GM21526 (cell line): ENCODE results near the gene GSPT1.
"Not testable (repeated sequence)": the region's sequence is repeated elsewhere in the genome, so short reads cannot be mapped to it uniquely, and the experiment has no call there.

ENCODE experiments used
- ATAC-seq: cut with Tn5 transposase; IDR thresholded peaks from one replicate; pipeline ENCODE4 v1.9.1; 2021; ENCODE audit warnings: moderate library complexity; ENCODE audit not compliant: unreplicated experiment, low FRiP score

Gene GSPT1

GRCh38 chr16:11915644-11916523 is at the start of gene GSPT1:
TSS of gene GSPT1 (minus strand) at chr16:11915956. CDS start at chr16:11915720, 236 bp downstream.
- peak; percentile 80 for ATAC-seq

DNA sequence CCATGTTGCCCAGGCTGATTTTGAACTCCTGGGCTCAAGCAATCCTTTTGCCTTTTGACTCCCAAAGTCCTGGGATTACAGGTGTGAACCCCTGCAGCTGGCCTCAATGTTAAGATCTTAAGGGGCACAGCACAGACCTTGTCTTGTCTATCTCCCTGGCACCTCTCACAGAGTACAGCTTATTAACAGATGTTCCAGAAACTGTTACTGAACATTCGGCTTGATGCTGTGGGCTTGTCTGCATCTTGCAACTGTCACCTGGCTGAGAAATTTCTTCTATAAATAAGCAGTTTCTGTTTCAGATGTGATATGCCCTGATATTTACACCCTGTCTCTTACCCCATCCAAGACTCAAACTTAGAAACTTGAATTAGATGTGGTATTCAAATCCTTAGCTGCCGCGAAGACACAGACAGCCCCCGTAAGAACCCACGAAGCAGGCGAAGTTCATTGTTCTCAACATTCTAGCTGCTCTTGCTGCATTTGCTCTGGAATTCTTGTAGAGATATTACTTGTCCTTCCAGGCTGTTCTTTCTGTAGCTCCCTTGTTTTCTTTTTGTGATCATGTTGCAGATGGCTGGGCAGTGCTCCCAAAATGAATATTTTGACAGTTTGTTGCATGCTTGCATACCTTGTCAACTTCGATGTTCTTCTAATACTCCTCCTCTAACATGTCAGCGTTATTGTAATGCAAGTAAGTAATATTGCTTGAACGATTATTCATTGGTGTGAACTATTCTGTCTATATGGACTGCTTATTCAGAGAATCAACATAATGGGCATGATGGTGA is 49.2 kb upstream of the GSPT1 start, which contains the start of gene TNFRSF17:
TNFRSF17 (plus strand) TSS at position 450 of the 791 bp plus-strand sequence; CDS start at position 565, 115 bp downstream.
- ATAC-seq: peak; percentile 66

GRCh38 chr16:11963706-11964105 is 48.0 kb upstream of the GSPT1 start:
- no peak for ATAC-seq

- not testable (repeated sequence) for ATAC-seq
These were observed 47.2 kb upstream of the GSPT1 start for GRCh38 chr16:11962978-11963377.

DNA sequence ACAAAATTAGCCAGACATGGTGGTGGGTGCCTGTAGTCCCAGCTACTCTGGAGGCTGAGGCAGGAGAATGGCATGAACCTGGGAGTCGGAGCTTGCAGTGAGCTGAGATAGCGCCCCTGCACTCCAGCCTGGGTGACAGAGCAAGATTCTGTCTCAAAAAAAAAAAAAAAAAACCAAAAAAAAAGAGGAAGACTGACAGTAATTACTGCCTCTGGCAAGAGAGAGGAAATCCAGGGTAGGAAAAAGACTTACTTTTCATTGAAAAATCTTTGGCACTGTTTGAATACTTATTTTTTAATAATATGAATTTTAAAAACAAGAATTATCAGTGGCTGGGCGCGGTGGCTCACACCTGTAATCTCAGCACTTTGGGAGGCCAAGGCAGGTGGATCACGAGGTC is 46.7 kb upstream of the GSPT1 start:
- ATAC-seq: not testable (repeated sequence)

DNA sequence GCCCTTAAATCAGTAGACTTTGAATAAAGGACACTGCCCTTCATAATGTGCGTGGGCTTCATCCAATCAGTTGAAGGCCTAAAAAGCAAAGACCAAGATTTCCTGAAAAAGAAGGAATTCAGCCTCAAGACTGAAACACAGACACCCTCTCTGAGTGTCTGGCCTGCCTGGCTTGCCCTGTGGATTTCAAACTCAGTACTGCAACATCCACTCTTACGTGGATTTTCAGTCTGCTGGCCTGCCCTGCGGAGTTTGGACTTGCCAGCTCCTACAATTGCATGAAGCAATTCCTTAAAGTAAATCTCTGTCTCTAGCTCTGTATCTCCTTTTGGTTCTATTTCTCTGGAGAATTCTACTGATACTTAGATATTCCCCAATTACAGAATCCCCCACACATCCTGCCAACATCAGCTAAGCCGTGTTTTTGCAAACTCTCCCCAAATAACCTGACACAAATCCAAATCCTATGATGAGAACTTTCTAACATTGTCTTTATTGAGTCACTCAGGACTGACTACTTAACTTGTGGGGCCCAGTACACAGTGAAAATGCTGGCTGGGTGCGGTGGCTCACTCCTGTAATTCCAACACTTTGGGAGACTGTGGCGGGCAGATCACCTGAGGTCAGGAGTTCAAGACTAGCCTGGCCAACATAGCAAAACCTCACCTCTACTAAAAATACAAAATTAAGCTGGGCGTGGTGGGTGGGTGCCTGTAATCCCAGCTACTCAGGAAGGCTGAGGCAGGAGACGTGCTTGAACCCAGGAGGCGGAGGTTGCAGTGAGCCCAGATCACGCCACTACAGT is 42.0 kb upstream of the GSPT1 start:
- no peak for ATAC-seq

DNA sequence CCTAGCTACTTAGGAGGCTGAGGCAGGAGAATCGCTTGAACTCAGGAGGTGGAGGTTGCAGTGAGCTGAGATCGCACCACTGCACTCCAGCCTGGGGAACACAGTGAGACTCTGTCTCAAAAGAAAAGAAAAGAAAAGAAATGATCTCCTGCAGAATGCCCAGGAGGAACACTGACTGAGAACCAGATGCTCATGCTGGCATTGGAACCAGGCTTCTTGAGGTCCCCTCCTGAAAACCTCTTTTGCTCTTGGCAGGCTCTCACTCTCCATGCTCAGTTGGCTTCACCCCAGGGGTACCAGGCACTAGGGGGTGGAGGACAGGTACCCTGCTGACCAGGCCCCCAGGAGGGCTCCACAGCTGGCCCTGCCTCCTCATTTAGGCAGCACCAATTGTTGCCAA is 40.8 kb upstream of the GSPT1 start:
- ATAC-seq: no peak

- ATAC-seq: no peak
These were observed 40.0 kb upstream of the GSPT1 start for GRCh38 chr16:11955713-11956123.

DNA sequence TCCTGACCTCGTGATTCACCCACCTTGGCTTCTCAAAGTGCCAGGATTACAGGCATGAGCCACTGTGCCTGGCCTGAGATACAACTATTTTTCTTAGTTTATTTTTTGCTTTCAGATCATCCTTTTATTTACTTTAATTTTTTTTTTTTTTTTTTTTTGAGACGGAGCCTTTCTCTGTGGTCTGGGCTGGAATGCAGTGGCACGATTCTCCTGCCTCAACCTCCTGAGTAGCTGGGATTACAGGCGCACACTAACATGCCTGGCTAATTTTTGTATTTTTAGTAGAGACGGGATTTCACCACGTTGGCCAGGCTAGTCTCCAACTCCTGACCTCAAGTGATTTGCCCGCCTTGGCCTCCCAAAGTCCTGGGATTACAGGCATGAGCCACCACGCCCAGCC is 37.8 kb upstream of the GSPT1 start:
- not testable (repeated sequence) for ATAC-seq

DNA sequence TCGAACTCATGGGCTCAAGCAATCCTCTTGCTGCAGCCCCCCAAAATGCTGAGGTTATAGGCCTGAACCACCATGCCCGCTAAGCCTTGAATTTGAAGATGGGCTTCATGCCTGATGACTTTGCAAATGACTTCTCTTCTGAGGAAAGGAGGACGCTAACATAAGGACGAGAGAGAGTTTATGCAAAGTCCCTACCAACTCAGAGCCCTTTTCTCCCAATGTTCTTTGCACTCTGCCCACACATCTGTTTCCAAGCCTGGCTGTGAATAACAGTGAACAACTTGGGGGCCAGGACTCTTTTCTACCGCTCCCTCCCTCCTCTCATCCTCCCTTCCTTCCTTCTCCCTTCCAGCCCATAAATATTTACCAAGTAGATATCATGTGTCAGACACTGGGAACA is 34.6 kb upstream of the GSPT1 start:
- no peak for ATAC-seq

GRCh38 chr16:11949527-11949926 is 33.8 kb upstream of the GSPT1 start:
- peak; percentile 66 for ATAC-seq

- no peak for ATAC-seq
These were observed 33.1 kb upstream of the GSPT1 start for GRCh38 chr16:11948819-11949218.

GRCh38 chr16:11946433-11946832 is 30.7 kb upstream of the GSPT1 start:
- ATAC-seq: no peak

DNA sequence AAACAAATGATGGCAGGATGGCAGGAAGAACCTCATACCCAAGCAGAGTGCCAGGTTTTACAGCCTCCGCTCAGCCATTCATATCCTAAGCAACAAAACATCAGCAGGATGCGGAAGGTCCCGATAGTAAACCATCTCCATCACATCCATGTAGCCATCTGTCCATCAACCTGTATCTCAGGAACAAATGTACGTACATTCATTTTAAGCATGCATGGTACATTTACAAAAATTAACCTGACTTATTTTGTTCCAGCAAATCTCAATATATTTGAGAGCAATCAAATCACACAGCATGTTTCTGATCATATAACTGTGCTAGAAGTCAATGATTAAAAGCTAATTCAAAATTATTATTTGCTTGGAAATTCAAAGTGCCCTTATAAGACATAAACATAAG is 26.2 kb upstream of the GSPT1 start, which contains the start of gene NPIPB2:
NPIPB2 (minus strand) TSS at position 101 of the 400 bp plus-strand sequence; CDS start at position 101, 0 bp downstream.
- ATAC-seq: not testable (repeated sequence)

DNA sequence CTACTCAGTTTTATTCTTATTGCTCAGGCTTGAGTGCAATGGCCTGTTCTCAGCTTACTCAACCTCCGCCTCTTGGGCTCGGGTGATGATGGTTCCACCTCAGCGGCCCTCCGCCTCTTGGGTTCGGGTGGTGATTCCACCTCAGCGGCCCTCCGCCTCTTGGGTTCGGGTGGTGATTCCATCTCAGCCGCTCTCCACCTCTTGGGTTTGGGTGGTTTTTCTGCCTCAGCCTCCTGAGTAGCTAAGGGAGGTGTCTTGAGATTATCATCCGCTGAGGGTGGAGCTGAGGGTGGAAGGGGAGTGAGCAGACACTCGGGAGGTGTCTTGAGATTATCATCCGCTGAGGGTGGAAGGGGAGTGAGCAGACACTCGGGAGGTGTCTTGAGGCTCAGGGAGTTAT is 11.6 kb upstream of the GSPT1 start:
- ATAC-seq: not testable (repeated sequence)

DNA sequence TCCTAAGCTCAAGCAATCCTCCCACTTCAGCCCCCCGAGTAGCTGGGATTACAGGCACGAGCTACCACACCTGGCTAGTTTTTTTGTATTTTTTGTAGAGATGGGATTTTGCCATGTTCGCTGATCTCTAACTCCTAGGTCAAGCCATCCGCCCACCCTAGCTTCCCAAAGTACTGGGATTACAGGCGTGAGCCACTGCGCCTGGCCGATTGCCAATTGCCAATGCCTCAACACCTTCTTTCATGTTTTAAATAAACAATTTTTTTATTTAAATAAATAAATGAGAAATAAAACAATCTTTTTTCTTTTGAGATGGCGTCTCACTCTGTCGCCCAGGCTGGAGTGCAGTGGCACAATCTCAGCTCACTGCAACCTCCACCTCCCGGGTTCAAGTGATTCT is 8.3 kb upstream of the GSPT1 start:
- ATAC-seq: not testable (repeated sequence)

DNA sequence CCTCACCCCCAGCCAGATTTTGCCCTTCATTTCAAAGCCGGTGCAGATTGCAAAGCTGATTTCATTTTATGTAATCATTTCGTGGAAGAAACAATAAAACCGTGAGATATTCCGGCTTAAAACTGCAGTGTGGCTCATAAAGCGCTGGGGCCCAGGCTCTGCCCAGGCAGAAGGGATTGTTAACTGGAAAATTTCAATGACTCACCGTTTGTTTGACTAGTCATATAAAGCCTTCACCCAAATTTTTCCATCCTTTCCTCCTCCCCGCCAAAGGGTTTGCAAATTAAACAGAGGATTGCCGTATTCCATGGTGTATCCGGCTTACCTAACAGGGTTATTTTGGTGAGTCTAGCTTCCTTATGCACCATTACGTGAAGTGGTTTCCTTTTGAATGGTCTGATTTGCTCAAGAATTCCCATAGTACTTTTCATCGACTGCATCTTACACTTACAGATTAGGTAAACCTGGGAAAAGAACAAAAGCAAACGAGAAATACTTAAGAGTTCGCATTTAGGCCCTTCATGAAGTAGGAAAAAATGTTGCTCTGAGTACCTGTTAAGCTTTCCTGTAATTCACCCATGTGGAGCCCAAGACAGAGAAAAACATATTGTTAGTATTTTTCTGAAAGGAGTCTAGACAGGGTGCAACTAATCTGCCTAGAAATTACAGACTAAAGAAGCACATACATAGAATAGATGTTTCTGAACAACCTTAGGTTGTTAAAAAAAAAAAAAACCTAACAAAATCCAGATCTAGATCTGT is 949 bp upstream of the GSPT1 start:
- ATAC-seq: no peak

DNA sequence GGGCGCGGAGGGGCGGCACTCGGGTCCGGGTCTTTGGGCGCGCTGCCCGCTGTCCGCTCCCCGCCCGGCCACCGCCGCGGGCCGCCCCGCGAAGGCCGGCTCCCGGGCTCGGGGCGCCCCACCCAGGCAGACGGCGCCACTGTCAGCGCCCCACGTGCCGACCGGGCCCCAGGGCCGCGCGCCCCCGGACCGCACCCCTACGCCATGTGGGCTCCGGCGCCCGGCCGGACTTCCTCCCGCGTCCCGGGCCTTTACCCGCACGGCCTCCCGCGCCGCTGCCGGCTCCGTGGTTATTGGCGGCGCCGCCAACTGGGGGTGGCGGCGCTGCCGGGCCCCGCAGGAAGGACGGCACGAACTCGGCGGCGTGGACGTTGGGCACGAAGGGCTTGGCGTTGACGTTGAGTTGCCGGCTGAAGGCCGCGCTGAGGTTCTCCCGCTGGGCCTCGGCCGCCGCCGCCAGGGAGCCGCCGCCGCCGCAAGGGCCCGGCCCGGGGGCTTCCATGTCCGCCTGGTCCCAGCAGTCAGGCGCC is 577 bp downstream of the GSPT1 start:
- ATAC-seq: peak; percentile 35
